ENCODE measurements around the gene NFE2L1. TPM values are rescaled to one million over a fixed set of nuclear protein-coding genes. Genes with fewer than 3 reads are reported as not detected.

The NFE2L1 gene
- total RNA-seq, 1 experiment from 2014 or later, result 161 TPM

- no peak overlapping the region for H4K8ac ChIP-seq (replicated peaks; ENCODE audit: insufficient read length, low read depth, low read length)
- no peak overlapping the region for H3K4me2 ChIP-seq (ENCODE audit: insufficient read depth, insufficient read length, low read length)
- H3K27me3 Mint-ChIP-seq (ENCODE audit: low read depth), result peaks cover 2% of the 10 kb centered on the region; the same call in 1 of the 2 replicates
- no CpG with 5 or more reads among the region's 9 CpGs for WGBS (ENCODE audit: extremely low coverage, insufficient read length, low lambda C conversion rate)
- H3T11ph ChIP-seq (ENCODE audit: low read length), result no peak overlapping the region
- no peak overlapping the region for H4K91ac ChIP-seq (ENCODE audit: insufficient read length, low read depth, low read length)
- H4K20me1 ChIP-seq (ENCODE audit: control insufficient read depth, insufficient read depth, insufficient read length), result no peaks in the 10 kb centered on the region
- H2BK12ac ChIP-seq (ENCODE audit: insufficient read length, low read depth, low read length), result no peak overlapping the region
- H3K9me3 Mint-ChIP-seq, result no peaks in the 10 kb centered on the region
- H2AFZ ChIP-seq (ENCODE audit: low read length), result no peak overlapping the region
- H3K27me3 ChIP-seq (ENCODE audit: insufficient read depth, low read length), result no peaks in the 10 kb centered on the region
- H3K14ac ChIP-seq (ENCODE audit: insufficient read depth, low read length), result no peak overlapping the region
- H3K9me3 ChIP-seq (ENCODE audit: control insufficient read depth, low read depth, low read length), result no peaks in the 10 kb centered on the region
- no peak overlapping the region for H3K4ac ChIP-seq (ENCODE audit: low read depth, low read length)
- H3K4me1 Mint-ChIP-seq, result peaks cover 10% of the 10 kb centered on the region in 2 experiments
- no peak overlapping the region for H3K56ac ChIP-seq (ENCODE audit: insufficient read length, low read depth, low read length)
- H3K23ac ChIP-seq (ENCODE audit: insufficient read length, low read depth, low read length), result no peak overlapping the region
- no peak overlapping the region for H3K27ac ChIP-seq (ENCODE audit: insufficient read length, low read depth, low read length)
- H3K9ac ChIP-seq (ENCODE audit: extremely low read depth, insufficient read length, low read length), result no peak overlapping the region
- peaks cover 8% of the 10 kb centered on the region; the same call in 1 of the 2 replicates for H3K79me2 ChIP-seq (ENCODE audit: insufficient read depth, low read length)
- H3K18ac ChIP-seq (ENCODE audit: insufficient read length, low read depth, low read length), result no peak overlapping the region
- no peak overlapping the region for H2BK15ac ChIP-seq (ENCODE audit: low read depth, low read length)
- no peak for TF ChIP-seq CTCF (conservative IDR thresholded peaks at IDR 0.05)
- peaks cover 4 to 25% (median 24%) of the 10 kb centered on the region in 3 experiments; a peak in 6 of 7 replicates for H3K36me3 Mint-ChIP-seq (ENCODE audit: insufficient read depth in 1 of 3, low read depth in 3 of 3)
- H3K4me3 Mint-ChIP-seq, result no peak overlapping the region
- H2BK20ac ChIP-seq (ENCODE audit: low read depth, low read length, poor library complexity, severe bottlenecking), result no peak overlapping the region
- no peak overlapping the region for H4K5ac ChIP-seq (ENCODE audit: insufficient read length, low read depth, low read length)
- peak overlapping the region in 1 of 3 experiments; percentile 29; a peak in 3 of 7 replicates for H3K27ac Mint-ChIP-seq
- no peak overlapping the region for H2AK5ac ChIP-seq (ENCODE audit: insufficient read length, low read length)
- H3K79me1 ChIP-seq (ENCODE audit: insufficient read depth, low read depth, low read length, poor library complexity, severe bottlenecking), result peaks cover 4% of the 10 kb centered on the region
- H2BK5ac ChIP-seq (ENCODE audit: insufficient read length, low read length), result no peak overlapping the region
- H3K4me1 ChIP-seq (ENCODE audit: insufficient read depth, low read length), result peaks cover 4% of the 10 kb centered on the region; the same call in 1 of the 2 replicates
- no peak for DNase-seq
- H2BK120ac ChIP-seq (ENCODE audit: low read depth, low read length, poor library complexity, severe bottlenecking), result no peak overlapping the region
- peaks cover 3% of the 10 kb centered on the region for H3K23me2 ChIP-seq (ENCODE audit: insufficient read length, low read depth, low read length, poor library complexity, severe bottlenecking)
These were observed 62.6 kb downstream of the NFE2L1 start for GRCh38 chr17:48110761-48111160.

Small RNA genes lying within 50 kb of the gene (microRNA-seq; reads per million reads assigned to microRNA genes)
- 4.2 reads per million, percentile 31 among the genes with 10 or more reads in this experiment for gene MIR152 (ENCODE audit: borderline microRNAs expressed)

Other genes starting within 250 kb of the NFE2L1 start
- 12.0 and 13.0 TPM in 2 replicates for gene OSBPL7, start 226.6 kb upstream of the NFE2L1 start, total RNA-seq (2021)
- 67.2 and 68.4 TPM in 2 replicates for gene MRPL10, start 216.8 kb upstream of the NFE2L1 start, total RNA-seq (2021)
- 0.29 and 0.31 TPM in 2 replicates for gene LRRC46, start 216.7 kb upstream of the NFE2L1 start, total RNA-seq (2021)
- gene SCRN2, start 207.1 kb upstream of the NFE2L1 start, total RNA-seq (2021), result 34.0 and 38.6 TPM in 2 replicates
- 0.90 and 0.92 TPM in 2 replicates for gene SP6, start 197.2 kb upstream of the NFE2L1 start, total RNA-seq (2021)
- 19.3 and 20.0 TPM in 2 replicates for gene SP2, start 152.1 kb upstream of the NFE2L1 start, total RNA-seq (2021)
- 6.7 and 7.3 TPM in 2 replicates for gene PNPO, start 106.8 kb upstream of the NFE2L1 start, total RNA-seq (2021)
- not detected in 2 replicates for gene PRR15L, start 90.5 kb upstream of the NFE2L1 start, total RNA-seq (2021)
- 144 and 149 TPM in 2 replicates for gene CDK5RAP3, start 77.2 kb upstream of the NFE2L1 start, total RNA-seq (2021)
- 0.68 and 0.77 TPM in 2 replicates for gene COPZ2, start 10.6 kb upstream of the NFE2L1 start, total RNA-seq (2021)
- 155 and 158 TPM in 2 replicates for gene CBX1, start 53.1 kb downstream of the NFE2L1 start, total RNA-seq (2021)
- gene SNX11, start 59.4 kb downstream of the NFE2L1 start, total RNA-seq (2021), result 20.0 and 21.7 TPM in 2 replicates

Measured in H9 (cell line).